GM18526 (cell line): ENCODE measurements around the gene GMDS.
A peak's percentile ranks its signal among the peaks of the same experiment; 100 is the strongest.

Experiments
- POLR2A ChIP-seq: IDR thresholded peaks from 3 replicates; pipeline ENCODE4 v1.6.1; 2011; ENCODE audit not compliant: insufficient read length; ENCODE audit errors: extremely low read depth

GMDS gene

DNA sequence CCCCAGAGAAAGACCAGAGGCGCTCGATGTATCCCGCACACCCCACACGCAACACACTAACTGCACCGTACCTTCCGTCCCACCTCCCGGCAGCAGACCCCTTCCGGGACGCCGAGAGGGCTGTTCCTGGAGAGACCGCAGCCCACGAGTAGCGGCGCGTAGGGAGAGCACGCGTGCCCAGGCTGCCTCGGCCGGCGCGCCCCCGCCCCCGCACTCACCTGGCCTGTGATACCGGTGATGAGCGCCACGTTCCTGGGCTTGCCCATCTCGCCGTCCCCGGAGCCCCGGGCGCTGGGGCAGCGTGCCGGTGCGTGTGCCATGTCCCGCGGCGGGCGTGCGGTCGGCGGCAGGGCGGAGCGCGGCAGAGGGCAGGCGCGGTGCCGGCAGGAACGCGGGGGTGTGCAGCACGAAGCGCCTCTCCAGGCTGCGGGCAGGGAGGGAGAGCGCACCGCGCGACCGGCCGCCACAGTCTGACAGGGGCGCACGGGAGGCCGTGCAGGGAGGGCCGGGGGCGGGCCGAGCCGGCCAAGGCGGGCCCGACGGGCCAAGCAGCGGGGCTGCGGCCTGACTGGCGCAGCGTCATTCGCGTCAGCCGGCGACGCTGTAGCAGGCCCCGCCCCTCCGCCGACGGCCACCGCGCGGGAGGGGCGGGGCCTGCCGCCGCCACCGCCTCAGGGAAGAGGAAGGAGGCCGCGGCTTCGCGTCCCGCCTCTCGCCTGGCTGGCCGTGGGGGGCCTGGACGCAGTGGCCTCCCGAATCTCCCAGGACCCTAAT is at the start of gene GMDS:
GMDS (minus strand) TSS at position 503 of the 774 bp plus-strand sequence.
- peak; percentile 88 for TF ChIP-seq POLR2A

DNA sequence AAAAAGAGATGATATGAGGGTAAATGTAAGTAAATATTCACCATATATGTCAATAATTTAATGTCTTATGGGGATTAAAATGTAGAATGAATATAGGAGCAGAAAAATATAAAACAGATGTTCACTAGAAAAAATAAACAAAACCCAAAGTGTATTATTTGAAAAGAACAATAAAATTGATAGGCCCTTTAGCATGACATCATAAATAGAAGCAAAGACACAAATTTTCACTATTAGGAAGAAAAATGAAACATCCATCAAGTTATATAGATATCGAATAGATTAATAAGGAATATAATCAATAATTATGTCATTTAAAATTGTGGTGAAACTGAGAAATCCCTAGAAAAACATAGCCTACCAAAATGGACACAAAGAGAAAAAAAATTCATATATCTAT is 40.1 kb upstream of the GMDS start:
- no peak for TF ChIP-seq POLR2A

DNA sequence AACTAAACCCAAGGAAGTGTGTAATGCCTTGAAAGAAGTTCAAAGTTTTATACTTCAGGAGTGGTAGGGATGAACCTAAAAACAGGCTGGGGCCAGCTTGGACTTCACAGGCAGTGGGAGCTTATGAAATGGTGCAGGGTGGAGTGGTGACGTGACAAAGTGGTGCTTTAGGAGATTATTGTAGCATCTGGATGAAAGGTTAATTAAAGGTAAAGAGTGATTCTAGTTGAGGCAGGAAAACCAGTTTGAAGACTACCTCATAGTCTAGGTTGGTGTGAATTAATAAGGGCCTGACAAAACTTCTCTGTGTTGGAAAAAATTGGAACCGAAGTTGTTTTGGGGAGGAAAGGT is 30.5 kb upstream of the GMDS start:
- no peak for TF ChIP-seq POLR2A

DNA sequence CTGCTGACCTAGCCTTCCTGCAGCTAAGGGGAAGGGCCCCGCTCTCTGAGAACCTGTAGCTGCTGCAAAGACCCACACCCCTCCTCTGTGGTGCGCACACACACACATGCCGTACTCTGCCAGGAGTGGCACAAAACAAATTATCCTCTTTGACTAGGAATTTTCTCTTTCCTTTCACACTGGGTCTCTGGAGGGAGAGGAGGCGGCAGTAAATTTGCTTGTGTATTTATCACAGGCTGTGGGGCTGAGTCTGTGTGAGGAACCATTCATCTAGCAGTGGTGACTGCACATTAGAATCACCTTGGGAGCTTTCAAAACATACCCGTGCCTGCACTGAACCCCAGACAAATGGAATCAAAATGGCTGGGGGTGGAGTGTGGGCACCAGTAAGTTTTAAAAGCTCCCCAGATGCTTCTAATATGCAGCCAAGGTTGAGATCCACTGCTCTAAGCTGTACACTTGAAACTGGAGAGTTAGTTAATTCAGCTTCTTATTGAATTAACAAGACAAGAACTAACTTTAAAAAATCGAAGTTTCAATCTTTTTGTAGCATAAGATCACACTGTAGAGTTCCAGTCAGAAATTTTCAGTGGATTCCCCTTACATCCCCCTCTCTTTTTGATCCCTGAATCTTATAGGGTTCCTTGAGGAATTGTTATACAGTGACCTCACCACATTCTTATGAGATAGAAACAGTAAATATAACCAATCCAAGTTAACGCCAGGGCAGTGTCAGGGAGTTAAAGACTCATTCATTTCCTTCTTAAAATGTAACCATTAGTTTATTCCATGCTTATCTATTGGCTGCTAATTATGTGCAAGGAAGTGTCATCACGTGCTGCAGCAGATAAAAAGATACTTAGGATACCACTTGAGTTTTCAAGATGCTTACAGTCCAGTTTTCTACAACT is 29.8 kb upstream of the GMDS start:
- TF ChIP-seq POLR2A = no peak

DNA sequence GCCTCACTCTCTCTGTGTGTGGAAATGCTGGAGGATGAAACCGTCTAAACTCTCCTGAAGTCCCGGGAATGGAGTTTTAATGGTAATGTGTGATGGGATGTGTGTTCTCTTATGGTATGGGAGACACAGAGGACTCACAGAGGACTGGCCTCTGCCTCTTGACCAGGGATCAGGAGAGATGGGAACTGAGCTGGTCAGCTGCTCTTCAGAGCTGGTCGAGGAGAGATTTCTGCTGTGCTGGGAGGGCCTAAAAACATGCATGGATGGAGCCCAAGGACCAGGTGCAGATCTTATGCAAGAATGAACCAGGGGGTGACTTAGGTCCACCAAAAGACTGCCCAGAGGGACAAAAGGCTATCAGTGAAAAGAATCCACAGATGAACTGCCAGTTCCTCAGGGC is 27.3 kb upstream of the GMDS start:
- TF ChIP-seq POLR2A = no peak

DNA sequence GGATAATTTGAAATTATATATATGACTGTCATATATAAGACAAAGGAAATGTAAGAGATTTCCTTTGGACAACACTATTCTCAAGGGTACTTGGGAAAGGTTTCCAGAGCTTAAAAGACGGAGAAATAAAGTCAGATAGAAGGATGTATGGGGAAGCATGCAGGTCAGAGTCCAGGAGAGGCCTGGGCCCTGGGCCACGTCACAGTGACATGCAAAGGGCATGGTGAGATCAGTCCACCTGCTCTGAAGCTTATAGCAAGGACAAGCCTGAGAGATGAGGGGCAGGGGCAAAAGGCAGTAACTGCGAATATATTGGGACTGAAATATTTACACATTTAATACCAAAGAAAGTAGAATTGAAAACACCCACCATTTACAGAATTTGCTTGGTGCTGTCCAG is 24.6 kb upstream of the GMDS start:
- TF ChIP-seq POLR2A = no peak

DNA sequence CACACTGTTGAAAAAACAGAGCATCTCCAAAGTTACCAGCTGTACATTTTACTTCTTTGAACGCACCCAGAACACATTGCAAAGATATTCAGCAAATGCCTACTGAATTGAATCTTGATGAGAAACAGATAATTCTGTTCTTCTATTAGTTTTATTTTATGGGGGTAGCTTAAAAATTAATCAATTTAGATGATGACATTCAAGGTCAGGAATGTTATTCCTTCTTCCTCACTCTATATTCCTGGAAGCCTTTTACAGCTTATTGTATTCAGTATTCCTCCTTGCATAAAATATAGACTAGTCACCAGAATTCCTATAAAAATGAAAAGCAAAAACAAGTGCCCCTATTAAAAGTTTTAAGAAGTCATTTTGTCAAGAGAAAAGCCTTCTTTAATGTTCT is 21.4 kb upstream of the GMDS start:
- no peak for TF ChIP-seq POLR2A

DNA sequence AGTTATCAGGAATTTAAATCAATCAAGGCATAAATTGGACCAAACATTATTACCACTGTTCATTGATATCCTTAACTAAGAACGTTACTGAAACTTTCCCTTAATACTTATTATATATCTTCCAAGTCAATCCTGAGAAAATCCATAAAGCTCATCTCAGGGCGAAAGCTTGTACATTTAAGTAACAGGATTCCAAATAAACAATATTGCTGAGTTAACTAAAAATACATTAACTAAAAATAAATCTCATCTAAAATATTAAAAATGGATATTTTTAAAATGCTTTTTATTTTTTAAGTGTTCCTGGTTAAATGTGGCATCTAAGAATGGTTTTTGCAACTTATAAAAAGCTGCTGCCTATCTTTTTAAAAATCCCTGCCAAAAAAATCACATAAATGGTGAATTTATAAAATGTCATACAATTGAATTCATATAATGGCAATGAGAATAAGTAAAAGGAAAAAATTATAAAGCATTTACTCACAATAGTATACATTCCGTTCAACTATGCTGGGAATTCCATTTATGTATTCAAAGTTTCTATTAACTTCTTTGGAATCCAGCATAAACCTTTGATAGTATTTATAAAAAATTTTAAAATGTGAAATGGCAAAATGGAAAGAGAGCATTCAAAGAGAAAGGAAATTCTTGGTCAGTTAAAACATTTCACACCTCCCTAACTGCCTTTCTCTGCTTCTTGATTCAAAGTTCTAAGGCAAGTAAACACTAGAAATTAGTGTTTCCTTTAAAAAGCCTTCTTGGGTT is 20.8 kb upstream of the GMDS start:
- no peak for TF ChIP-seq POLR2A

DNA sequence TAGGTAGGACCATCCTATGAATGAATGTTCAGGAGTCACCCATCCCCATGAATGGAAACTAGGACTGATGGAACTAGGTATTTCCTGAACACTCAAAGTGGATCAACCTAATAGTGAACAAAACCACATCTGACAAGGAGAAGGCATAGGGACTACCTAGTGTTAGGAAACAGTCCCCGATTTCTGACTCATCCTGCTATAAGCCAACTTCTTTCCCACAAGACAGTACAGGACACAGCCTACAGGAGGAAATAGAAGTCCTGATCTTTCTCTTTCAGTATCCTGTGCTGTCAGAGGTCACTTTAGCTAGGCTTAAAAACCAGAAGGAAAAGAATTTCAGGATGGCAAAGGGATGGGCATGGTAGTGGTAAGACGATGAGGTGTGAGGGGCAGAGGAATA is 19.5 kb upstream of the GMDS start:
- no peak for TF ChIP-seq POLR2A

DNA sequence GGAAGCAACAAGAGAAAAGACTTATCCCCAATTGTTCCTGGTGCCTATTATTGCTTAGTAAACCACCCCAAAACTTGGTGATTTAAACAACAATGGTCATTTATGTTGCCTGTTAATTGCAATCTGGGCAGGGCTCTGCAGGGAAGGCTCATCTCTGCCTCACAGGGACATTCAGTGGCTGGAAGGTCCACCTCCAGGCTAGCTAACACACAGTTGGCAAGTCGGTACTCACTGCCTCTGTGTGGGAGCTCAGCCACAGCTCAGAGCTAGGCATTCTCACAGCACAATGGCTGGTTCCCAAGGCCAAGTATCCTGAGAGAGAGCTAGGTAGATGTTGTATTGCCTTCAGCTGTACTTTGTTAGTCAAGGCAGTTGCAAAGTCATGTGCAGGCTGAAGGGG is 18.5 kb upstream of the GMDS start:
- no peak for TF ChIP-seq POLR2A

DNA sequence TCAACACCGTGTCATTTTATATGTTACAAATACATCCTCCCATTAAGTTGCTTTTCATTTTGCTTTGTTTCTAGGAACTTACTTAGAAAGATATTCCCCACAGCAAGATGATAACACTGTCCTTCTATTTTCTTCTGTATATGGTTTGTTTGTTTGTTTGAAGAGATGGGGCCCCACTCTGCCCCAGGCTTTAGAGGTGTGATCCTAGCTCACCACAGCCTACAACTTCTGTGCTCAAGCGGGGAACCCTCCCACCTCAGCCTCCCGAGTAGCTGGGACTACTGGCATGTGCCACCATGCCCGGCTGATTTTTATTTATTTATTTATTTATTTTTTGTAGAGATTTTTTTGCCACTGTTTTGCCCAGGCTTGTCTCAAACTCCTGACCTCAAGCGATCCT is 14.2 kb upstream of the GMDS start:
- TF ChIP-seq POLR2A = no peak

DNA sequence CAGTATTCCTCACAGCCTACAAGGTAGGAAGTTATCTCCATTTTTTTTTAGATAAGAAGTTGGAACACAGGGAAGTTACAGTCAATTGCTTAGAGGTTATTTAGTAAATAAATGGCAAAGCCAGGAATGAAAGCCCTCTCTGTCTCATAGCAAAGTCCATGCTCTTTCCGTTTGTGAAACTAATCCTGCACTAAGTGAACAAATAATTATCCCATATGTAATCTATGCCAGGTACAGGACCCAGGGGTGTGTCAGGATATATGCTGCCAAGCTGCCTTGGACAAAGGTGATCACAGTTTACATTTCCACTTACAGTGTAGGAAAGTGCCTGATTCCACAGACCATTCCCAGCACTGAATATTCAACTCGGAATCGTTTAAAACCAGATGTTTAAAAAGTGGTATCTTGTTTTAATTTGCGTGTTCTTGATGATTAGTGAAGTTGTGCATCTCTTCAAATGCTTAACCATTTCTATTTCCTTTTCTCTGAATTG is 13.6 kb upstream of the GMDS start:
- no peak for TF ChIP-seq POLR2A

DNA sequence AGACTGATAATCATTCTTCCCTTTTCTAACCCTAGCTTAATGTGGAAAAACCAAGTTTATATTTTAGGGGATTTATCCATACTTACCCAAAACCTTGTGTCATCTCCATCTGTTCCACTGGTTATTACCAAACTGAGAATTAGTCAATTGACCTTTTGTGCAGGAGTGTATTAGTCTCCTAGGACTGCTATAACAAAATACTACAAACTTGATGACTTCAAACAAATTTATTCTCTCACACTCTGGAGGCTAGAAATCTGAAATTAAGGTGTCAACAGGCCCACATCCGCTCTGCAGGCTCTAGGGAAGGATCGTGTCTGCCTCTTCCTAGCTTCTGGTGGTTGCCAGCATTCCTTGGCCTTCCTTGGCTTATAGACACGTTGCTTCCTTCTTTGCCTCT is 12.7 kb upstream of the GMDS start:
- no peak for TF ChIP-seq POLR2A

DNA sequence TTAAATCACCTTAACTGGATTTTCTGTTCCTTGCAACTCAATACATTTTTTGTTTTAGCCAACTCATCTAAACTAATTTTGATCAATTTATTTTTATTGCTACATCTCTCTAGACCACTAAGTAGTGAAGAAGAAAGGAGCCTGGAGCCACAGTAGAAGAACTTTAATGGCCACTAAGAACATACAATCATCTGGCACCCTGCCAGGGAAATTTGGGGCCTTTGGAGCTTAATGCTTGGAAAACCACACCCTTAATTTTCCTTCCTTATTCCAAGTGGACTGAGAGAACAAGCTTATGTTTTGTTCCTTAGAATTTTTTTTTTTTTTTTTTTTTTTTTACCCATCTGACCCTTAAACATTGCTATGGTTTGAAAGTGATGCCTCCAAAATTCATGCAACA is 12.0 kb upstream of the GMDS start:
- no peak for TF ChIP-seq POLR2A

DNA sequence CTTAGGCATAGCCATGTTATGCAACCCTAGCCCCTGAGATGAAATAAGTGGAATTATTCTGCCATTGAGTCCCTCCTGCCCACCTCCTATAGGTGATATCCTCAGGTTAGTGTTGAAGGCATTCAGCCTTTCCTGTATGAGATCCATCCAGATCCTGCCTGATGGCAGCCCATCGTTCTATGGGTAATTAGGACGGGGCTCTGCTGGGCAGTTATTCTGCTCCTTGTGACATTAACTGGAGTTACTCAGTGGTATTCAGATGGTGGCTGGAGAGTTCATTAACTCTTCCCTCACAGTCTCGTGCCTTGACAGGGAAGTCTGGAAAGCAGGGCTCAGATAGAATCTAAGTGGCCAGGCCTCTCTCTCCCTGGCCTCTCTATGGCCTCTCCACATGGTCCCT is 9.3 kb upstream of the GMDS start:
- no peak for TF ChIP-seq POLR2A

DNA sequence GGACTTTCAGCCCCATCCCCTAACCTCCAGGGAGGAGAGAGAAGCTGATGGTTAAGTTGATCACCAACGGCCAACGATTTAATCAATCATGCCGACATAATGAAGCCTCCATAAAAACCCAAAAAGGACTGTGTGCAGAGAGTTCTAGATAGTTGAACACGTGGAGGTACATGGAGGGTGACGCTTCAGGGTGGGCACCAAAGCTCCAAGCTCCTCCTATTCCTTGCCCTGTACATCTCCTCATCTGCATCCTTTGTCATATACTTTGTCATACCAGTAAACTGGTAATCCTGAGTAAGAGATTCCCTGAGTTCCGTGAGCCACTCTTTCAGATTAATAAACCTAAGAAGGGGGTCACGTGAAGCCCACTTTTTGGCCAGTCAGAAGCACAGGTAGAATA is 3.7 kb upstream of the GMDS start:
- no peak for TF ChIP-seq POLR2A

DNA sequence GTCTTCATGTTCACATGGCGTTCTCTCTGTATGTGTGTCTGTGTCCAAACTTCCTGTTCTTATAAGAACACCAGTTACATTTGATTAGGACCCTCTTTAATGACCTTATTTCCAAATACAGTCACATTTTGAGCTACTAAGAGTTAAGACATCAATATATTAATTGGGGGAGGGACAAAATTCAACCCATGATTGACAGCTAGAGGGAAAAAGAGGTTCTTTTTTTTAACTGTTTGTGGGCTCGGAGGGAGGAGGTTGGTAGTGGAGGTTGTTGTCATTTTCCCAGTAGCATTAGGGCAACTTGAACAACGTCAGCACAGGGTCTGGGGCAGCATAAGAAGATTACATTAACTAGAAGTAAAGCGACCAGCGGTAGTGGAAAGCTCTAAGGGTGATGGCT is 2.3 kb upstream of the GMDS start:
- TF ChIP-seq POLR2A = no peak
